PC-3 (cell line): ENCODE data around the gene WDR7. TPM values are rescaled to one million over a fixed set of nuclear protein-coding genes. Genes with fewer than 3 reads are reported as not detected.

Experiments used
- ATAC-seq: fragments of 200-7000 bp; cut with Tn5 transposase; 2 replicates; pipeline ENCODE4 v1.9.1; 2020; ENCODE audit warnings: mild to moderate bottlenecking, moderate library complexity
- BruUV-seq: library from RNA; stranded (reverse); fragments of 400-500 nt; replicated peaks from 2 replicates; lab custom pipeline; 2021; lab: Mats Ljungman, UMichigan
- CTCF ChIA-PET: fragments of 300-600 bp; sonication (Branson Sonifier 250); formaldehyde crosslinking; loops from one replicate; lab custom pipeline; 2022; ENCODE audit warnings: antibody characterized with exemption; lab: Charles Lee
- POLR2A ChIA-PET: fragments of 300-600 bp; sonication (Branson Sonifier 250); formaldehyde crosslinking; loops from one replicate; lab custom pipeline; 2022; ENCODE audit warnings: antibody characterized with exemption; ENCODE audit not compliant: unreplicated experiment; lab: Charles Lee
- DNase-seq: peaks from one replicate; pipeline ENCODE4 v3.0.0-alpha.2; 2015
- H2AFZ ChIP-seq: fragments of 300-600 bp; sonication (generic); 2 replicates; pipeline ENCODE4 v1.6.0; 2016; ENCODE audit warnings: antibody characterized with exemption, low read length
- H3F3A ChIP-seq: fragments of 300-600 bp; sonication (generic); one replicate; pipeline ENCODE4 v1.6.0; 2017; ENCODE audit warnings: antibody characterized with exemption, low read length, control low read depth, mild to moderate bottlenecking; ENCODE audit not compliant: unreplicated experiment
- H3K27ac ChIP-seq: fragments of 300-600 bp; sonication (generic); 2 replicates; pipeline ENCODE4 v1.5.1; 2016; ENCODE audit warnings: mild to moderate bottlenecking, low read length
- H3K27me3 ChIP-seq: fragments of 300-600 bp; sonication (generic); 2 replicates; pipeline ENCODE4 v1.6.1; 2016; ENCODE audit warnings: low read length, mixed read lengths
- H3K36me3 ChIP-seq: fragments of 300-600 bp; sonication (generic); 2 replicates; pipeline ENCODE4 v1.6.1; 2016; ENCODE audit warnings: low read depth, mixed run types, low read length, mixed read lengths
- H3K4me1 ChIP-seq: fragments of 300-600 bp; sonication (generic); 2 replicates; pipeline ENCODE4 v1.5.1; 2016; ENCODE audit warnings: low read length; ENCODE audit not compliant: insufficient read depth
- H3K4me2 ChIP-seq: fragments of 300-600 bp; sonication (generic); 2 replicates; pipeline ENCODE4 v1.6.0; 2016; ENCODE audit warnings: low read length
- H3K4me3 ChIP-seq: fragments of 300-600 bp; sonication (generic); 2 replicates; pipeline ENCODE4 v1.5.1; 2016; ENCODE audit warnings: mild to moderate bottlenecking, low read length, mixed read lengths
- H3K79me2 ChIP-seq: fragments of 300-600 bp; sonication (generic); 2 replicates; pipeline ENCODE4 v1.6.1; 2017; ENCODE audit warnings: low read length, mixed read lengths
- H3K9ac ChIP-seq: fragments of 300-600 bp; sonication (generic); 2 replicates; pipeline ENCODE4 v1.6.0; 2016; ENCODE audit warnings: mild to moderate bottlenecking, low read length
- H3K9me2 ChIP-seq: fragments of 300-600 bp; sonication (generic); replicated peaks from 2 replicates; pipeline ENCODE4 v1.6.1; 2016; ENCODE audit warnings: mixed run types, low read length, mixed read lengths
- H3K9me3 ChIP-seq: fragments of 300-600 bp; sonication (generic); 2 replicates; pipeline ENCODE4 v1.6.1; 2016; ENCODE audit warnings: low read length, mixed read lengths
- H4K20me1 ChIP-seq: fragments of 300-600 bp; sonication (generic); 2 replicates; pipeline ENCODE4 v1.6.1; 2016; ENCODE audit warnings: low read length, mixed read lengths
- EZH2 ChIP-seq: fragments of 300-600 bp; sonication (generic); IDR thresholded peaks from one replicate; pipeline ENCODE4 v1.6.1; 2017; ENCODE audit warnings: antibody characterized with exemption, mild to moderate bottlenecking, low read length; ENCODE audit not compliant: unreplicated experiment
- EZH2phosphoT487 ChIP-seq: fragments of 300-600 bp; sonication (generic); IDR thresholded peaks from 2 replicates; pipeline ENCODE4 v1.6.1; 2018; ENCODE audit warnings: mild to moderate bottlenecking, antibody characterized with exemption, low read length, borderline replicate concordance
- intact Hi-C: fragments of 100-400 bp; cut with micrococcal nuclease; formaldehyde crosslinking; loops from 2 replicates; pipeline ENCODE4 v1.9.0; 2023
- total RNA-seq: library from RNA; depleted of rRNA; stranded (reverse); fragments of >200 nt; gene quantifications from 2 replicates; pipeline ENCODE4 v1.2.3, GENCODE V29; 2014
- TF ChIP-seq, protein P1 (sequence below): fragments of 300-600 bp; sonication (generic); conservative IDR thresholded peaks from 2 replicates; pipeline ENCODE4 v1.5.1; 2017; ENCODE audit warnings: antibody characterized with exemption, low read depth, mild to moderate bottlenecking, low read length

Gene WDR7
- total RNA-seq, 1 experiment from 2014 or later = 16.0 TPM

- H3K4me3 ChIP-seq = no peak overlapping the region
- H3K9ac ChIP-seq = no peak overlapping the region
- H3K27ac ChIP-seq = no peak overlapping the region
- no peak overlapping the region for H3K4me2 ChIP-seq
- no TSS peak for BruUV-seq
- H3K27me3 ChIP-seq = no peaks in the 10 kb centered on the region
- no peak overlapping the region for H2AFZ ChIP-seq
- TF ChIP-seq EZH2phosphoT487 (no peak), EZH2 (no peak)
- TF ChIP-seq, protein P1, sequence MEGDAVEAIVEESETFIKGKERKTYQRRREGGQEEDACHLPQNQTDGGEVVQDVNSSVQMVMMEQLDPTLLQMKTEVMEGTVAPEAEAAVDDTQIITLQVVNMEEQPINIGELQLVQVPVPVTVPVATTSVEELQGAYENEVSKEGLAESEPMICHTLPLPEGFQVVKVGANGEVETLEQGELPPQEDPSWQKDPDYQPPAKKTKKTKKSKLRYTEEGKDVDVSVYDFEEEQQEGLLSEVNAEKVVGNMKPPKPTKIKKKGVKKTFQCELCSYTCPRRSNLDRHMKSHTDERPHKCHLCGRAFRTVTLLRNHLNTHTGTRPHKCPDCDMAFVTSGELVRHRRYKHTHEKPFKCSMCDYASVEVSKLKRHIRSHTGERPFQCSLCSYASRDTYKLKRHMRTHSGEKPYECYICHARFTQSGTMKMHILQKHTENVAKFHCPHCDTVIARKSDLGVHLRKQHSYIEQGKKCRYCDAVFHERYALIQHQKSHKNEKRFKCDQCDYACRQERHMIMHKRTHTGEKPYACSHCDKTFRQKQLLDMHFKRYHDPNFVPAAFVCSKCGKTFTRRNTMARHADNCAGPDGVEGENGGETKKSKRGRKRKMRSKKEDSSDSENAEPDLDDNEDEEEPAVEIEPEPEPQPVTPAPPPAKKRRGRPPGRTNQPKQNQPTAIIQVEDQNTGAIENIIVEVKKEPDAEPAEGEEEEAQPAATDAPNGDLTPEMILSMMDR = no peak
- no peaks in the 10 kb centered on the region for H3K9me2 ChIP-seq
- no peaks in the 10 kb centered on the region for H4K20me1 ChIP-seq
- intact Hi-C loops = no loop called here
- no peaks in the 10 kb centered on the region for H3K9me3 ChIP-seq
- CTCF ChIA-PET = no interaction called here
- POLR2A ChIA-PET = no interaction called here
- H3K79me2 ChIP-seq = no peaks in the 10 kb centered on the region
- ATAC-seq = no peak
- H3K4me1 ChIP-seq = no peaks in the 10 kb centered on the region
- H3F3A ChIP-seq = no peaks in the 10 kb centered on the region
- H3K36me3 ChIP-seq = no peaks in the 10 kb centered on the region
- DNase-seq = no peak
Observed at GRCh38 chr18:56945171-56946083, 294.3 kb downstream of the WDR7 start.

DNA sequence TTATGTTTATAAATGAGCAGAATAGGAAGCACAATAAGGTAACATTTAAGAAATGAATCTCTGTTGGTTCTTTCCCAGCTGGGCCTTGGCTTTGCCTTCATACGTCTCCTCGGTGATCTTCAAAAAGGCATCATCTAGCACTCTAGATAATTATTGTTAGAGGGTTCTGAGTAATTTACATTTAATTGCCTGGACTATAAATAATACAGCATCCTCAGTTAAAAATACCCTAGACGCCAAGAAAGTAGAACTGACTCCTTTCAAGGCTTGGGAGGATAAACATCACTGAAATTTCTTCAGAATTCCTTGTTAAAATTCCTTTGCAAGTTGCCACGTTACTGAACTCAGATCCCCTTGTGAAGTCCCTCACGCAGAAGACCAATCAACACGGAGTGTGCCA, 296.1 kb downstream of the WDR7 start:
- no peak overlapping the region for H3K9ac ChIP-seq
- H3F3A ChIP-seq = no peaks in the 10 kb centered on the region
- BruUV-seq = no TSS peak

More for the DNA sequence above, 296.1 kb downstream of the WDR7 start:
- Histone ChIP-seq H3K4me3 (no peak overlapping the region), H3K79me2 (no peaks in the 10 kb centered on the region), H3K4me2 (no peak overlapping the region), H3K27ac (no peak overlapping the region), H3K27me3 (no peaks in the 10 kb centered on the region), H3K36me3 (no peaks in the 10 kb centered on the region), H3K9me2 (no peaks in the 10 kb centered on the region), H3K9me3 (no peaks in the 10 kb centered on the region), H4K20me1 (no peaks in the 10 kb centered on the region), H3K4me1 (no peaks in the 10 kb centered on the region), H2AFZ (no peak overlapping the region)
- ChIA-PET POLR2A (no interaction called here), CTCF (no interaction called here)
- intact Hi-C loops = no loop called here
- TF ChIP-seq EZH2phosphoT487 = no peak
- TF ChIP-seq EZH2 = no peak
- TF ChIP-seq, protein P1 = no peak
- ATAC-seq = no peak
- no peak for DNase-seq
